ENCODE results near the gene NRF1. TPM values are rescaled to one million over a fixed set of nuclear protein-coding genes. Genes with fewer than 3 reads are reported as not detected.

Gene NRF1
- total RNA-seq, 1 experiment from 2014 or later = 23.2 TPM

- intact Hi-C loops (cut with micrococcal nuclease; ENCODE audit: unreplicated experiment) = no loop called here
- H2AFZ ChIP-seq = no peak overlapping the region
- no peaks in the 10 kb centered on the region for H3K27me3 ChIP-seq (ENCODE audit: insufficient read depth, low read depth)
- ChIA-PET POLR2A (ENCODE audit: unreplicated experiment) (no interaction called here), CTCF (no interaction called here)
- H3K4me2 ChIP-seq = no peak overlapping the region
- no peaks in the 10 kb centered on the region for H3K9me3 ChIP-seq (ENCODE audit: insufficient read depth, low read depth)
- no peaks in the 10 kb centered on the region for H3K36me3 ChIP-seq (ENCODE audit: low read depth)
- BruUV-seq (replicated peaks) = no TSS peak
- H3K27ac ChIP-seq = no peak overlapping the region
- no peak for DNase-seq
- no peaks in the 10 kb centered on the region for H3F3A ChIP-seq (ENCODE audit: insufficient read depth, low read depth)
- no peaks in the 10 kb centered on the region; the same call in 1 of the 2 replicates for H3K4me1 ChIP-seq (replicated peaks; ENCODE audit: insufficient read depth)
- H4K20me1 ChIP-seq (ENCODE audit: insufficient read depth) = no peaks in the 10 kb centered on the region; the same call in 1 of the 2 replicates
- no peaks in the 10 kb centered on the region; the same call in 1 of the 2 replicates for H3K79me2 ChIP-seq (ENCODE audit: low read depth)
- H3K9me2 ChIP-seq (ENCODE audit: insufficient read depth) = no peaks in the 10 kb centered on the region
- H3K4me3 ChIP-seq = no peak overlapping the region
- TF ChIP-seq EZH2 (IDR thresholded peaks at IDR 0.05; ENCODE audit: low read depth) (no peak), CTCF (conservative IDR thresholded peaks at IDR 0.05) (no peak)
These were observed 77.1 kb downstream of the NRF1 start for GRCh38 chr7:129688503-129689222.

- H3K27ac ChIP-seq = no peak overlapping the region
- no peaks in the 10 kb centered on the region for H3K9me2 ChIP-seq (ENCODE audit: insufficient read depth)
- TF ChIP-seq EZH2 (IDR thresholded peaks at IDR 0.05; ENCODE audit: low read depth) (no peak), CTCF (conservative IDR thresholded peaks at IDR 0.05) (no peak)
- BruUV-seq (replicated peaks) = no TSS peak
- H3K4me3 ChIP-seq = no peak overlapping the region
- no peak for DNase-seq
- ChIA-PET POLR2A (ENCODE audit: unreplicated experiment) (no interaction called here), CTCF (no interaction called here)
- H4K20me1 ChIP-seq (ENCODE audit: insufficient read depth) = no peaks in the 10 kb centered on the region; the same call in 1 of the 2 replicates
- no peaks in the 10 kb centered on the region for H3K36me3 ChIP-seq (ENCODE audit: low read depth)
- H3F3A ChIP-seq (ENCODE audit: insufficient read depth, low read depth) = no peaks in the 10 kb centered on the region
- H3K9me3 ChIP-seq (ENCODE audit: insufficient read depth, low read depth) = no peaks in the 10 kb centered on the region
- no peak overlapping the region for H2AFZ ChIP-seq
- no peaks in the 10 kb centered on the region; the same call in 1 of the 2 replicates for H3K79me2 ChIP-seq (ENCODE audit: low read depth)
- H3K4me1 ChIP-seq (replicated peaks; ENCODE audit: insufficient read depth) = no peaks in the 10 kb centered on the region; the same call in 1 of the 2 replicates
- intact Hi-C loops (cut with micrococcal nuclease; ENCODE audit: unreplicated experiment) = no loop called here
- no peak overlapping the region for H3K4me2 ChIP-seq
- H3K27me3 ChIP-seq (ENCODE audit: insufficient read depth, low read depth) = no peaks in the 10 kb centered on the region
These were observed 78.6 kb downstream of the NRF1 start for GRCh38 chr7:129689995-129690581.

GRCh38 chr7:129690701-129691100 is 79.2 kb downstream of the NRF1 start:
- ChIA-PET CTCF (no interaction called here), POLR2A (ENCODE audit: unreplicated experiment) (no interaction called here)
- Histone ChIP-seq H3K36me3 (ENCODE audit: low read depth) (no peaks in the 10 kb centered on the region), H3K4me3 (no peak overlapping the region), H3K4me2 (no peak overlapping the region), H3K9me2 (ENCODE audit: insufficient read depth) (no peaks in the 10 kb centered on the region), H3K4me1 (replicated peaks; ENCODE audit: insufficient read depth) (no peaks in the 10 kb centered on the region; the same call in 1 of the 2 replicates), H3K79me2 (ENCODE audit: low read depth) (no peaks in the 10 kb centered on the region; the same call in 1 of the 2 replicates), H2AFZ (no peak overlapping the region), H3K9me3 (ENCODE audit: insufficient read depth, low read depth) (no peaks in the 10 kb centered on the region), H4K20me1 (ENCODE audit: insufficient read depth) (no peaks in the 10 kb centered on the region; the same call in 1 of the 2 replicates), H3K27me3 (ENCODE audit: insufficient read depth, low read depth) (no peaks in the 10 kb centered on the region), H3F3A (ENCODE audit: insufficient read depth, low read depth) (no peaks in the 10 kb centered on the region), H3K27ac (no peak overlapping the region)
- intact Hi-C loops (cut with micrococcal nuclease; ENCODE audit: unreplicated experiment) = no loop called here
- TF ChIP-seq CTCF (conservative IDR thresholded peaks at IDR 0.05) (no peak), EZH2 (IDR thresholded peaks at IDR 0.05; ENCODE audit: low read depth) (no peak)
- no TSS peak for BruUV-seq (replicated peaks)
- no peak for DNase-seq

Data from PC-9 (cell line).